DOHH2 (cell line): ENCODE data around the gene NHSL2.

ENCODE experiments used
- H3F3A ChIP-seq: fragments of 200-600 bp; sonication (generic), shearing (Covaris generic); 2 replicates; pipeline ENCODE4 v1.6.0; 2016; ENCODE audit warnings: antibody characterized with exemption, mild to moderate bottlenecking; ENCODE audit not compliant: control insufficient read depth, insufficient read depth
- H3K27ac ChIP-seq: fragments of 200-600 bp; sonication (generic); 2 replicates; pipeline ENCODE4 v1.5.1; 2014; ENCODE audit warnings: low read depth, mild to moderate bottlenecking, low read length, moderate library complexity
- H3K27me3 ChIP-seq: fragments of 200-600 bp; sonication (generic); 2 replicates; pipeline ENCODE4 v1.6.1; 2014; ENCODE audit warnings: mild to moderate bottlenecking, low read length, mixed read lengths; ENCODE audit not compliant: control insufficient read depth
- H3K36me3 ChIP-seq: fragments of 200-600 bp; sonication (generic); 2 replicates; pipeline ENCODE4 v1.6.1; 2014; ENCODE audit warnings: mild to moderate bottlenecking, low read length, moderate library complexity, mixed read lengths; ENCODE audit not compliant: control insufficient read depth
- H3K4me1 ChIP-seq: fragments of 200-600 bp; sonication (generic); 2 replicates; pipeline ENCODE4 v1.6.1; 2014; ENCODE audit warnings: mild to moderate bottlenecking, low read length, mixed read lengths; ENCODE audit not compliant: control insufficient read depth
- H3K4me2 ChIP-seq: fragments of 200-600 bp; sonication (generic); 2 replicates; pipeline ENCODE4 v1.6.0; 2014; ENCODE audit warnings: mild to moderate bottlenecking, low read length, moderate library complexity
- H3K4me3 ChIP-seq: fragments of 200-600 bp; sonication (generic); 2 replicates; pipeline ENCODE4 v1.5.1; 2014; ENCODE audit warnings: mild to moderate bottlenecking, low read length, mixed read lengths
- H3K79me2 ChIP-seq: fragments of 200-600 bp; sonication (generic); 2 replicates; pipeline ENCODE4 v1.6.1; 2014; ENCODE audit warnings: mild to moderate bottlenecking, low read length, mixed read lengths; ENCODE audit not compliant: control insufficient read depth
- H3K9me2 ChIP-seq: fragments of 200-600 bp; sonication (generic); replicated peaks from 2 replicates; pipeline ENCODE4 v1.6.1; 2014; ENCODE audit warnings: mild to moderate bottlenecking, low read length, mixed read lengths; ENCODE audit not compliant: control insufficient read depth
- H3K9me3 ChIP-seq: fragments of 200-600 bp; sonication (generic); 2 replicates; pipeline ENCODE4 v1.6.1; 2014; ENCODE audit warnings: antibody characterized with exemption, low read length, mixed read lengths; ENCODE audit not compliant: control insufficient read depth, insufficient read depth
- H4K20me1 ChIP-seq: fragments of 200-600 bp; sonication (generic); 2 replicates; pipeline ENCODE4 v1.6.0; 2014; ENCODE audit warnings: low read depth, mild to moderate bottlenecking, antibody characterized with exemption, low read length, moderate library complexity; ENCODE audit not compliant: control insufficient read depth, insufficient read depth
- CTCF ChIP-seq: fragments of 200-600 bp; sonication (generic); IDR thresholded peaks from one replicate; pipeline ENCODE4 v1.5.1; 2014; ENCODE audit warnings: antibody characterized with exemption, mild to moderate bottlenecking, low read depth, low read length; ENCODE audit not compliant: poor library complexity, severe bottlenecking
- EZH2phosphoT487 ChIP-seq: fragments of 200-600 bp; sonication (generic); IDR thresholded peaks from 2 replicates; pipeline ENCODE4 v1.6.1; 2017; ENCODE audit warnings: borderline replicate concordance, mild to moderate bottlenecking, antibody characterized with exemption, low read length, moderate library complexity, mixed read lengths

NHSL2 gene

GRCh38 chrX:72141372-72142004, 230.8 kb downstream of the NHSL2 start:
- no peaks in the 10 kb centered on the region for H3K9me2 ChIP-seq
- no peaks in the 10 kb centered on the region for H3K36me3 ChIP-seq
- H3K4me3 ChIP-seq, result no peak overlapping the region
- H3K27me3 ChIP-seq, result no peaks in the 10 kb centered on the region
- no peaks in the 10 kb centered on the region for H4K20me1 ChIP-seq
- no peaks in the 10 kb centered on the region for H3F3A ChIP-seq
- H3K79me2 ChIP-seq, result no peaks in the 10 kb centered on the region
- H3K9me3 ChIP-seq, result no peaks in the 10 kb centered on the region
- no peaks in the 10 kb centered on the region for H3K4me1 ChIP-seq
- no peak overlapping the region for H3K4me2 ChIP-seq
- no peak for TF ChIP-seq EZH2phosphoT487
- no peak for TF ChIP-seq CTCF
- no peak overlapping the region for H3K27ac ChIP-seq

GRCh38 chrX:72142094-72142793, 231.6 kb downstream of the NHSL2 start:
- Histone ChIP-seq H3F3A (no peaks in the 10 kb centered on the region), H3K36me3 (no peaks in the 10 kb centered on the region), H4K20me1 (no peaks in the 10 kb centered on the region), H3K27ac (no peak overlapping the region), H3K4me1 (no peaks in the 10 kb centered on the region), H3K4me3 (no peak overlapping the region), H3K27me3 (no peaks in the 10 kb centered on the region), H3K4me2 (no peak overlapping the region), H3K9me3 (no peaks in the 10 kb centered on the region), H3K9me2 (no peaks in the 10 kb centered on the region), H3K79me2 (no peaks in the 10 kb centered on the region)
- TF ChIP-seq CTCF (no peak), EZH2phosphoT487 (no peak)

GRCh38 chrX:72142794-72143608, 232.4 kb downstream of the NHSL2 start:
- no peaks in the 10 kb centered on the region for H3K9me2 ChIP-seq
- no peak for TF ChIP-seq CTCF
- no peak for TF ChIP-seq EZH2phosphoT487
- H3F3A ChIP-seq, result no peaks in the 10 kb centered on the region

More at GRCh38 chrX:72142794-72143608, 232.4 kb downstream of the NHSL2 start:
- no peaks in the 10 kb centered on the region for H3K79me2 ChIP-seq
- no peaks in the 10 kb centered on the region for H4K20me1 ChIP-seq
- no peaks in the 10 kb centered on the region for H3K4me1 ChIP-seq
- no peak overlapping the region for H3K27ac ChIP-seq
- H3K9me3 ChIP-seq, result no peaks in the 10 kb centered on the region
- no peak overlapping the region for H3K4me3 ChIP-seq
- H3K36me3 ChIP-seq, result no peaks in the 10 kb centered on the region
- H3K27me3 ChIP-seq, result no peaks in the 10 kb centered on the region
- H3K4me2 ChIP-seq, result no peak overlapping the region
